ENCODE data around the gene POC1A.
A peak's percentile ranks its signal among the peaks of the same experiment; 100 is the strongest.

The POC1A gene

DNA sequence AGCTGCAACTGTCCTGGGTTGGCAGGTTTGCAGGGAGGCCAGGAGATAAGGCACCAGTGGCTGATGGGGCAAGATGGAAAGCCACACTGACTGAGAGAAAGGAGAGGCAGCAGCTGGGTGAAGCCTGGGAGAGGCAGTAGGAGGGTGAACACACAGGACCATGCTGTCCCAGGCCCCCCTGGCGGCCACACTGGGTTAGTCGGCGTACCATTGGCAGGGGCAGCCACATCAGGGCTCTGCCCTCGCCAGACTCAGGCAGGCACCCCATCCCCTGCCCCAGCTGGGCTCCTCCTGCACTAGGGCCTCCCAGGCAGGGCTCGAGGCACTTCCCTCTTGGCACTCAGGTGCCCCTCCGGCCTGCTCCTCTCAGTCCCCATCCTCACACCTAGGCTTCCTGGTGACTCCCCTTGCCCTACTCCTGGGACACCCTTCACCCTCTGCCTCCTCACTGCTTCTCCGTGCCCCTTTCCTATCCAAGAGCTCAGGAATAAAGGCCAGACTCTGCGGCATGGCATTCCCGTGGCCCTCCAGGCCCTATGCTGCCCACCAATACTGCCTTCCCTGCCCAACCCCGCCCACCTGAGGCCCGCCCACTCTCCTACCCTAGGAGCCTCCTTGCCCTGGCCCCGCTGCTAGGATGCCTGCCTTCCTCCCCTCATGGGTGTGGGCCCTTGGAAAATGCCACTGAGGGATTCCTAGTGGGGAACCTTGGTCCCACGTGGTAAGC, 69.1 kb downstream of the POC1A start:
- H3K27me3 Mint-ChIP-seq, result no peaks in the 10 kb centered on the region
- H3K36me3 Mint-ChIP-seq, result no peaks in the 10 kb centered on the region
- H3K9me3 Mint-ChIP-seq, result no peaks in the 10 kb centered on the region
- ATAC-seq, result no peak
- no peak overlapping the region for H3K4me3 Mint-ChIP-seq
- H3K27ac Mint-ChIP-seq, result no peak overlapping the region
- H3K4me1 Mint-ChIP-seq, result peaks cover 24% of the 10 kb centered on the region

- H3K27ac Mint-ChIP-seq, result no peak overlapping the region
- H3K9me3 Mint-ChIP-seq, result no peaks in the 10 kb centered on the region
- no peak overlapping the region for H3K4me3 Mint-ChIP-seq
- H3K36me3 Mint-ChIP-seq, result no peaks in the 10 kb centered on the region
- peak; percentile 20 for ATAC-seq
- no peaks in the 10 kb centered on the region for H3K27me3 Mint-ChIP-seq
- H3K4me1 Mint-ChIP-seq, result peaks cover 24% of the 10 kb centered on the region
Measured at GRCh38 chr3:52084216-52084945, 69.8 kb downstream of the POC1A start.

- Mint-ChIP-seq H3K27me3 (no peaks in the 10 kb centered on the region), H3K27ac (no peak overlapping the region), H3K9me3 (no peaks in the 10 kb centered on the region), H3K36me3 (no peaks in the 10 kb centered on the region), H3K4me3 (no peak overlapping the region), H3K4me1 (peaks cover 24% of the 10 kb centered on the region)
- ATAC-seq, result no peak
Measured at GRCh38 chr3:52083556-52084087, 70.6 kb downstream of the POC1A start.

DNA sequence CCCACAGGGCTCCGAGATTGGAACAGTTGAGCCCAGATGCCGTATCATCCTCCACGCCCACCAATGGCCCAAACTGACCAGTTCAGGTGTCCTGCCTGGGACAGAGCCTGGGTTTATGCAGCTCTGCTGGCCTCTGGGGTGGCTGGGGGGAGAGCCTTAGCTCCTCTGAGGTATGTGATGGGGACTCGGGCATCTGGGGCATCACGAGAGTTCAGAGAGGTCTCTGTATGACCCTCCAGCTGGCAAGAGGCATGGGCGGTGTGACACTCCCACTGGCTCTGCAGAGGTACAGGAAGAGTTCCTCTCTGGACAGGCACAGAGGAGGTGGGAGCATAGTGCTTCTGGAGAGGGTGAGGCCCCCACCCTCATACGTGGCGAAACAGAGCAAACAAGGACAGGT, 71.3 kb downstream of the POC1A start:
- no peaks in the 10 kb centered on the region for H3K9me3 Mint-ChIP-seq
- no peak overlapping the region for H3K27ac Mint-ChIP-seq
- no peak for ATAC-seq
- peaks cover 24% of the 10 kb centered on the region for H3K4me1 Mint-ChIP-seq
- no peaks in the 10 kb centered on the region for H3K36me3 Mint-ChIP-seq
- no peaks in the 10 kb centered on the region for H3K27me3 Mint-ChIP-seq
- no peak overlapping the region for H3K4me3 Mint-ChIP-seq

GRCh38 chr3:52080830-52081719, 73.1 kb downstream of the POC1A start:
- no peaks in the 10 kb centered on the region for H3K9me3 Mint-ChIP-seq

GRCh38 chr3:52079958-52080357, 74.3 kb downstream of the POC1A start:
- no peaks in the 10 kb centered on the region for H3K9me3 Mint-ChIP-seq
- H3K27ac Mint-ChIP-seq, result no peak overlapping the region
- no peak overlapping the region for H3K4me3 Mint-ChIP-seq
- H3K27me3 Mint-ChIP-seq, result no peaks in the 10 kb centered on the region
- H3K36me3 Mint-ChIP-seq, result no peaks in the 10 kb centered on the region
- no peak for ATAC-seq
- no peaks in the 10 kb centered on the region for H3K4me1 Mint-ChIP-seq

More at GRCh38 chr3:52080830-52081719, 73.1 kb downstream of the POC1A start:
- no peak for ATAC-seq
- H3K36me3 Mint-ChIP-seq, result no peaks in the 10 kb centered on the region
- H3K27ac Mint-ChIP-seq, result no peak overlapping the region
- no peaks in the 10 kb centered on the region for H3K27me3 Mint-ChIP-seq
- H3K4me1 Mint-ChIP-seq, result peaks cover 6% of the 10 kb centered on the region
- H3K4me3 Mint-ChIP-seq, result no peak overlapping the region

DNA sequence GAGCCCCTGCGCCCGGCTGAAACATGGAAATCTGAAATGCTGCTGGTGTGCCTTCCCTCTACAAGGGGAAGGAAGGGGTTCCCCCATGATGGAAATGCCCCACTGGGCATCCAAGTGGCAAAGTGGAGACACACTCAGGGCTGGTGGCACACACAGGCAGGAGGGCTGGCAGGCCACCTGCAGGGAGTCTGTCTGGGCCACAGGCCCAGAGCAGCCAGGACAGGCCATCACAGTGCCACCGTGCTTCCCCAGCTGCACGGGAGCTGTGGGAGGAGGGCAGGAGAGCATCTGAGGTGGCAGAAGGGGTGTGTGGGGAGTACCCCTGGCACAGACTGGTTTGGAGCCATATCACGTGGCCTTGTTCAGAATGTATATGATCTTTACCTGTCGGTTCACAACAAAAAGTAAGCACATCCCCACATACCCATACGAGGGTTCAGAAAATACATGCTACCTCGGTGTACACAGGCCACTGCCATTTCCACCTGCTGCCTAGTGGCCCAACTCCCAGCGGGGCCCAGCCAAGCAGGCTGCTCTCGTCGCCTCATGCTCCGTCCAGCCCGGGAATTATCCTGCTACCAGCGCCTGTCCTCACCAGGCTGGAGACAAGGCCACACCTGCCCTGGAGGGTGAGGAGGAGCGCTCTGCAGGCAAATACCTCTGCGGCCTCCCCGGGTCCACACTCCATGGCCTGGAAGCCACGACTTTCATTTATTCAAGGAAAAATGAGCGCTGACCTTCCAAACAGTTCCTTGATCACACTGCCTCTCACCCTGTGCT, 75.3 kb downstream of the POC1A start:
- Mint-ChIP-seq H3K4me1 (no peaks in the 10 kb centered on the region), H3K36me3 (no peaks in the 10 kb centered on the region), H3K4me3 (no peak overlapping the region), H3K27ac (no peak overlapping the region), H3K9me3 (no peaks in the 10 kb centered on the region), H3K27me3 (no peaks in the 10 kb centered on the region)
- no peak for ATAC-seq

DNA sequence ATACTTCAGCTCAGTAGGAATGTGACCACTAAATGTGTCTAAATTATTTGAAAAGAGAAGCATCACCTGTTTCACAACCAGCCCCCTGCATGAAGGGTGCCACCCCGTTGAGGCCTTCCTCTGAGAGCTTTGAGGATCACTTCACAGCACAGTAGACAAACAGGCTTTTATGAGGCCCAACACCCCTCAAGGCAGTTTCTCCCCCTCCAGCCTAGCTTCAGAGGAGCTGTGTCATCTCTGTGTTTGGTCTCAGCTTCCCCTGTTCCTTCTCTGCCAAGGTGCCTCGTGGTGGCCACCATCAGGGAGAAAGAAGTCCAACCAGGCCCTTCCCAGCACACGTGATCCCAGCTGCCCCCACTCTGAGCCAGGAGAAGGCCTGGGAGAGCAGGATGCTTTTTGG, 76.3 kb downstream of the POC1A start:
- H3K36me3 Mint-ChIP-seq, result no peaks in the 10 kb centered on the region
- no peak for ATAC-seq
- no peak overlapping the region for H3K4me3 Mint-ChIP-seq
- H3K4me1 Mint-ChIP-seq, result no peaks in the 10 kb centered on the region
- H3K9me3 Mint-ChIP-seq, result no peaks in the 10 kb centered on the region
- no peak overlapping the region for H3K27ac Mint-ChIP-seq
- no peaks in the 10 kb centered on the region for H3K27me3 Mint-ChIP-seq

- H3K27me3 Mint-ChIP-seq, result no peaks in the 10 kb centered on the region
- no peak overlapping the region for H3K27ac Mint-ChIP-seq
- no peaks in the 10 kb centered on the region for H3K9me3 Mint-ChIP-seq
- H3K4me3 Mint-ChIP-seq, result no peak overlapping the region
- H3K4me1 Mint-ChIP-seq, result no peaks in the 10 kb centered on the region
- no peak for ATAC-seq
- H3K36me3 Mint-ChIP-seq, result no peaks in the 10 kb centered on the region
Measured at GRCh38 chr3:52076896-52077780, 77.1 kb downstream of the POC1A start.

GRCh38 chr3:52073490-52073889, 80.7 kb downstream of the POC1A start:
- H3K4me1 Mint-ChIP-seq, result no peaks in the 10 kb centered on the region
- no peaks in the 10 kb centered on the region for H3K9me3 Mint-ChIP-seq
- no peak overlapping the region for H3K27ac Mint-ChIP-seq
- no peaks in the 10 kb centered on the region for H3K36me3 Mint-ChIP-seq
- no peak overlapping the region for H3K4me3 Mint-ChIP-seq
- ATAC-seq, result no peak
- no peaks in the 10 kb centered on the region for H3K27me3 Mint-ChIP-seq

DNA sequence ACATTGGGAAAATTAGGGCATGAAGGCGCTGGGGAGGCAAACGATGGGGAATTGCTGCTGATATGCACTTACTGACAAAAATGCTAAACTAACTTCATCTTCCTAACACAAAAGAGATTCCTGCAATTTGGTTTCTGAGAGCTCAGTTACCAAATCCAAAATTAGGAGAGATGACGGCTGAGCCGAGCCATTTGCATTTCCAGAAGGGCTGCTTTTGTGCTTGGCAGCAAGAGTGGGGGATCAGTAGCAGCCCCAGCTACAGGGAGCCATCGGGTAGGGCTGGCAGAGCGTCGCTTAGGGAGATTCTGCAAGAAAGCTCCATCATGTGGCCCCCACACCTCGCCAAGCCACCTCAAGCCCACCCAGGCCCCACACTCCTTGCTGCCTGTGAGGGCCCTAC, 81.8 kb downstream of the POC1A start:
- Mint-ChIP-seq H3K27me3 (no peaks in the 10 kb centered on the region), H3K27ac (no peak overlapping the region), H3K4me1 (no peaks in the 10 kb centered on the region), H3K36me3 (no peaks in the 10 kb centered on the region), H3K4me3 (no peak overlapping the region), H3K9me3 (no peaks in the 10 kb centered on the region)
- no peak for ATAC-seq

DNA sequence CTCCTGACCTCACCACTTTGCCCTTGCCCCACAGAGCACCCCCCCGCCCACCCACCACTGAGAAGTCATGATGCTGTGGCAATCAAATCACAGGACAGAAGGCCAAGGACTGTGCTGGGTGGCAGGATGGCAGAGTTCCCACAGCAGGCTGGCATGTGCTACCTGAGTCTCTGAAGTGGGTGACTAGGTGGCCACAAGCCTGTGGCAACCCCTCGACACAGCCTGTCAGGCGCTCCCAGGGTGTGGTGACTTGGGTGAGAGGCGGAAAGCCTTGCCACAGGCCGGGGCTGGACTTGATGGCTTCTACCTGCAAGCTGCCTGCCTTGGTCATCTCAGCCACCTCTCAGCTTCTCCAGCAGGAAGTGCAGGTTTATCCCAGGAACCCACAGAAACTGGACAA, 82.2 kb downstream of the POC1A start:
- H3K27ac Mint-ChIP-seq, result no peak overlapping the region
- no peaks in the 10 kb centered on the region for H3K9me3 Mint-ChIP-seq
- H3K27me3 Mint-ChIP-seq, result no peaks in the 10 kb centered on the region
- no peaks in the 10 kb centered on the region for H3K4me1 Mint-ChIP-seq
- no peak overlapping the region for H3K4me3 Mint-ChIP-seq
- ATAC-seq, result no peak
- no peaks in the 10 kb centered on the region for H3K36me3 Mint-ChIP-seq

DNA sequence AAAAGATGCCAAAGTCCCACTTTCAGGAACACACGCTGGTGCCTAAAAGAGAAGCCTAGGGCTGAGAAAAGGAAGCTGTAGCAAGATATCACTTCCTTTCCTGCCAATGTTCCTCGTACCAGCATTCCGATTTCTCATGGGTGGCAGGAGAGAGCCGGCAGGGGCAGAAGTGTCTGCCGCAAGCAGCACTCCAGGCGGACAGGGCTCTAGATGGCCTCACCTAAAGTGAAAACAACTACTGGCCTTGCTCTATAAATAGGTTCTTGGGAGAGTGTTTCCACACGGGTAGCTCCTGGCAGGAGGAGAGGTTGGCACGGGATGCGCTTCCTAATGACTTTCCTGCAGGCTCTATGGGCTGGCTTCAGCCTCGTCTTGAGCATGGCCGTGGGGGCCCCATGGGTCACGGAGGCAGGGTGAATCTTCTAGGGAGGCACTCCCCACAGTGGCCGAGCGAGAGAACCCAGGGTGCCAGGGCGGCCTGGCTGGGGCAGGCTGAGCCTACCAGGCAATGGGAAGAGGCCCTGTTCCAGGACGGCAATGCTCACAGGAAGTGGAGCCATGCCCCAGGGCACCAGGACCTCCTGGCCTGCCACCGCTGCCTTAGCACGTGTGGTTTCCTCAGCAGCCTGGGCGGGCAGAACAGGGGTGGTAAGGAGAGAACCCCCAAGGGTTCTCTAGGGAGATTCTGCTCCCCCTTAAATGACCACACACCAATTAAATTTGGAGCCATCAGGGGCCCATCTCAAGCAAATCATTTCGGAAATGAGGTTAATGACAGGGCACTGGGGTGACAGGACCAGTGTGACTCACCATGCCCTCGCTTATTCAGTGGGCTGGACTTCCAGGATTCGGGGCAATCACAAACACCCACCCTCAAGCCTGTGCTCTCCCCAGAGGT, 83.2 kb downstream of the POC1A start:
- no peaks in the 10 kb centered on the region for H3K36me3 Mint-ChIP-seq
- no peaks in the 10 kb centered on the region for H3K4me1 Mint-ChIP-seq
- no peaks in the 10 kb centered on the region for H3K9me3 Mint-ChIP-seq
- H3K4me3 Mint-ChIP-seq, result no peak overlapping the region
- peak overlapping the region; percentile 11 for H3K27ac Mint-ChIP-seq
- ATAC-seq, result no peak
- no peaks in the 10 kb centered on the region for H3K27me3 Mint-ChIP-seq
